Measurements from ENCODE around the gene YPEL2.
"Not testable (repeated sequence)": the region's sequence is repeated elsewhere in the genome, so short reads cannot be mapped to it uniquely, and the experiment has no call there.

Gene YPEL2

DNA sequence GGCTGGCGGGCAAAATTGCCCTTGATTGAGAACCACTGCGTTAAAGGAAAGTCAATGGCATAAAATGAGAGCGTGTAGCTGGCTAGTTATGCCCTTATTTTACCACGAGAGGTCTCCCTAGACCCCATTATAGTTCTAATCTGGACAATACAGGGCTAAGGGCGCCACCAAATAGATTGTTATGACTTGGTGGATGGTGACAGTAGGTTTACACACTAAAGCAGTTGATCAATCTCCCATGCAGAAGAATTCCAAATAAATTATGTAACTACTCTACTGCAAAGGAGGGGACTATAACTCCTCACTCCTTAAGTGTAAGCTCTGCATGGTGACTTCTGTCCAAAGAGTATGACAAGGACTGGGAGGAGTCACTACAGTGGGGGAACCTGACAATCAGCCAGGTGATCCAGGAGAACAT lies 20.4 kb upstream of the YPEL2 start:
- H3K4me3 ChIP-seq (ENCODE audit: control insufficient read depth, low read depth, low read length), result no peak overlapping the region
- TF ChIP-seq, protein P1, sequence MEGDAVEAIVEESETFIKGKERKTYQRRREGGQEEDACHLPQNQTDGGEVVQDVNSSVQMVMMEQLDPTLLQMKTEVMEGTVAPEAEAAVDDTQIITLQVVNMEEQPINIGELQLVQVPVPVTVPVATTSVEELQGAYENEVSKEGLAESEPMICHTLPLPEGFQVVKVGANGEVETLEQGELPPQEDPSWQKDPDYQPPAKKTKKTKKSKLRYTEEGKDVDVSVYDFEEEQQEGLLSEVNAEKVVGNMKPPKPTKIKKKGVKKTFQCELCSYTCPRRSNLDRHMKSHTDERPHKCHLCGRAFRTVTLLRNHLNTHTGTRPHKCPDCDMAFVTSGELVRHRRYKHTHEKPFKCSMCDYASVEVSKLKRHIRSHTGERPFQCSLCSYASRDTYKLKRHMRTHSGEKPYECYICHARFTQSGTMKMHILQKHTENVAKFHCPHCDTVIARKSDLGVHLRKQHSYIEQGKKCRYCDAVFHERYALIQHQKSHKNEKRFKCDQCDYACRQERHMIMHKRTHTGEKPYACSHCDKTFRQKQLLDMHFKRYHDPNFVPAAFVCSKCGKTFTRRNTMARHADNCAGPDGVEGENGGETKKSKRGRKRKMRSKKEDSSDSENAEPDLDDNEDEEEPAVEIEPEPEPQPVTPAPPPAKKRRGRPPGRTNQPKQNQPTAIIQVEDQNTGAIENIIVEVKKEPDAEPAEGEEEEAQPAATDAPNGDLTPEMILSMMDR (IDR thresholded peaks at IDR 0.05; ENCODE audit: control insufficient read depth, insufficient read depth, low read depth, low read length, missing control alignments), result peak; percentile 71
- DNase-seq (ENCODE audit: low read depth), result no peak

DNA sequence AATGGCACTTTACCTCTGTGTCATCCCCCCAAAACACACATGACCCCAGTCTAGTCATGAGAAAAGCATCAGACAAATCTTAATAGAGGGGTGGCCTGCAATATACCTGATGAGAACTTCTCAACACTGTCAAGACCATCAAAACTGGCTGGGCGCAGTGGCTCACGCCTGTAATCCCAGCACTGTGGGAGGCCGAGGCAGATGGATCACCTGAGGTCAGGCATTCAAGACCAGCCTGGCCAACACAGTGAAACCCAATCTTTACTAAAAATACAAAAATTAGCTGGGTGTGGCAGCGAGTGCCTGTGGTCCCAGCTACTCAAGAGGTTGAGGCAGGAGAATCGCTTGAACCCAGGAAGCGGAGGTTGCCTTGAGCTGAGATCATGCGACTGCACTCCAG lies 19.9 kb upstream of the YPEL2 start:
- H3K4me3 ChIP-seq (ENCODE audit: control insufficient read depth, low read depth, low read length); DNase-seq (ENCODE audit: low read depth): not testable (repeated sequence)

DNA sequence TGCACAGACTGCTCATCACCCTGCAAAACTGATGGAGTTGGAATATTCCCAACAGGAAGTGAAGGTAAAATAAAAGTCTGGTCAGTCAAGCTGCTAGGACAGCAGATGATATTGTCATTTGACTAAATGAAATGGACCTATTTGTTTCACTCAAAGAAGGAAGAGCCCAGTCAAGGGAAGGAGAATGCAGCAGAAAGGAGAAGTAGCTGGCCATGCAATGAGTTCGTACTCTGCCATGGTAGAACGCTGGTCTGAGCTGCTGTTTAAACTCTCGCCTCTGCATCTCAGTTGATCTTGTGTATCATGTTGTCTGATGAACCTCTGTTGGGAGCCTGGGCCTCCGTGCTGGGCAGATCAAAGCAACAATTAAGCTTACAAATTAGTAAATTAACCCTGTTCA lies 15.6 kb upstream of the YPEL2 start:
- TF ChIP-seq, protein P1 (IDR thresholded peaks at IDR 0.05; ENCODE audit: control insufficient read depth, insufficient read depth, low read depth, low read length, missing control alignments), result no peak
- DNase-seq (ENCODE audit: low read depth), result no peak
- no peak overlapping the region for H3K4me3 ChIP-seq (ENCODE audit: control insufficient read depth, low read depth, low read length)

DNA sequence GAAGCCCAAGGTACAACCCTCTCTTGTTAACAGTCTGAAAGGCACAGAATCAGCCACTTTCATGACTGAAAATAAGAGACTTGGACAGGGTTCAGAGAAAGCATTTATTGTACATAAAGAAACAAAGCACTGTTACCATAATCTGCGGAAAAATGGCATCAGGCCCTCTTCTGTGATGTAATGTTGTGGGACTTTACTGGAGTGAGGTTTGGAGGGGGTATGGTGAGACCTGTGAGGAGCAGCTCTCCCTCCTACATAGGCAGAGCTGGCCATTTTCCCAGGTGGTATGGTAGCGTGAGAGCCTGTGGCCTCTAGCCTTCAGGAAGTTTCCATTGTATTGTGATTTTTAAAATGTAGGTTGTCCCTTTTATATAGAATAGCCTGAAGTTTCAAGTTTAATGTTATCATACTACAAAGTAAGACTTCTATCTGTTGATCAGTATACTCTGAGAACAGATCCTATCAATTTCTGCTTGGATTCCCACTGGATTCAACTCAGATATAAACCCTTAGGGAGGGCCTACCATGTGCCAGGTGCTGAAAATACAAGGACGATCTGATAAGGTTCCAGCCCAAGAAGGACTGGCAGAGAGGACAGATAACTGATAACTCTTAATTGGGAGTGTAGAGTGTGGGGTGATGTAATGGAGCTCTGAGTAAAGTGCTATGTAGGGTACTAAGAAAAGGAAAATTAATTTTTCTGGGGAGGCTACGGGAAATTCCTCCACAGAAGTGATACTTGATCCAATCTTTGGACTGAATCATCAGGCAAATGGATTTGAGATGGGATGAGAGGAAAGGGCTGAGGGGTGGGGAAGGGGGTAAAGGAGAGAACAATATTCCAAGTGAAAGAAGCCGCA lies 4.1 kb upstream of the YPEL2 start:
- TF ChIP-seq, protein P1 (IDR thresholded peaks at IDR 0.05; ENCODE audit: control insufficient read depth, insufficient read depth, low read depth, low read length, missing control alignments), result no peak
- H3K4me3 ChIP-seq (ENCODE audit: control insufficient read depth, low read depth, low read length), result no peak overlapping the region
- no peak for DNase-seq (ENCODE audit: low read depth)

DNA sequence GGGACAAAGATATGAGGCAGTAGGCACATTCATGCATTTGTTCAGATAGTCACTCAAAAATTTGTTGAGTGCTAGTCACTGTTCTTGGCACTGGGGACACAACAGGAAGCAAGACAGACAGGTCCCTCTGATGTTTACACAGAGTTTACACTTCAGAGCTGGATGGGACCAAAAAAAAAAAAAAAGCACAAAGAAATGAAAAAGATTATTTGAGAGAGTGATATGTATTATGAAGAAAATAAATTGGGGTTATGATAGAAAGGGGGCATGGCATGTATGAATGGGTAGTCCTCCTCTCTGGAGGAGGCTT lies 3.5 kb upstream of the YPEL2 start:
- TF ChIP-seq, protein P1 (IDR thresholded peaks at IDR 0.05; ENCODE audit: control insufficient read depth, insufficient read depth, low read depth, low read length, missing control alignments), result no peak
- H3K4me3 ChIP-seq (ENCODE audit: control insufficient read depth, low read depth, low read length), result no peak overlapping the region
- DNase-seq (ENCODE audit: low read depth), result no peak

DNA sequence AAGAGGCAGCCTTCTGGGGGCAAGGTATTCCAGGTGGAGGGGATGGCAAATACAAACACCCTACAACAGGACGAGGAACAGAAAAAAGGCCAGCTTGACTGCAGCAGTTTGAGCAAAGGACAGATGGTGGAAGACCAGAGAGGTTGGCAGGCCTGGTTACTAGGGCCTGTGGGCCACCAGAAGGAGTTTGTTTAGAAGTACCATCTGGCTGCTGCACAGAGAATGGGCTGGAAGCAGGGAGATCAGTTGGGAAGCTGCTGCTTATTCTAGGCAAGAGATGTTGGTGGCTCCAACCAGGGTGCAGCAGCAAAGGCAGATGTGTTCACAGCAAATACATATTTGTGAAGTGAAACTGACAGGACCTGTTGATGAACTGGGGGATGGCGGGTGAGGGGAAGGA lies 2.9 kb upstream of the YPEL2 start:
- no peak for DNase-seq (ENCODE audit: low read depth)
- TF ChIP-seq, protein P1 (IDR thresholded peaks at IDR 0.05; ENCODE audit: control insufficient read depth, insufficient read depth, low read depth, low read length, missing control alignments), result no peak
- H3K4me3 ChIP-seq (ENCODE audit: control insufficient read depth, low read depth, low read length), result no peak overlapping the region

DNA sequence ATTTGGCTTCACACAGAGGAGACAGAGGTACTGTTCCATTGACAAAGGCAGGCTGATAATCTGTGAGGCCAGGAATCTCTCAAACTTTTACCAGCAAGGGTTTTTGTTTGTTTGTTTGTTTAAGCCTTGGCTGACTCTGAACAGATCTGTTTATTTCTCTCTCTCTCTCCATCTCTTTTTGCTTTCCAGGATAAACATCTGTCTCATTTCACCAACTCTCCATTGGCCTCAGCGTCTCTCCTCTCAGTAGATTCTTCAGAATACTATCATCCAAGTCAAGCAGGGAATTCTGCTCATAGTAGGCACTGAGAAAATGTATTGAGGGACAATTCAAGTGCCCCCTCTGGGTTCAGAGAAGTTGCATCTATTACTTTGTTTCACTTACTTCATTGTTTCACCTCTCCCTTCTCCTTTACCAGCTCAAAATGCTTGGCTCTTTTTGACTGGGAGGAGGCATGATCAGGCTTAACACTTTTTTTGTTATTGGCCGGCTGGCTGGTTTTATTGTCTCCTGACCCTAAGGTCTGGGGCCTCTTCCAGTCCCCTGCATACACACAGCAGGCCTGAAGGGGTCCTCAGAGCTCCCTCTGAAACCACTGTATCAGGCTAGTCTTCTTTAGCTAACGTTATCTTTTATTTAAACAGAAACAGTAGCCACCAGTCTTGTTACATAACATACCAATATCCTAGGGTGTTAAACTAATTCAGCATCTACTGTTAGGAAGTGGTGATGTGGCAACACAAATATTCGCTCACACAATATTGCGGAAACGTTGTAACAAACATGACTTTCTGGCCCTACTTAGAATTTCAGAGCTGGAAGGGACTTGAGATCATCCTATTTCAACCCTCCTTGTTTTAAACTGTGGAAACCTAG lies 2.0 kb upstream of the YPEL2 start:
- H3K4me3 ChIP-seq (ENCODE audit: control insufficient read depth, low read depth, low read length), result no peak overlapping the region
- TF ChIP-seq, protein P1 (IDR thresholded peaks at IDR 0.05; ENCODE audit: control insufficient read depth, insufficient read depth, low read depth, low read length, missing control alignments), result peak; percentile 90
- DNase-seq (ENCODE audit: low read depth), result peak; percentile 63
